ENCODE data around the gene FGD6.

FGD6 gene

GRCh38 chr12:95066091-95066855 is 151.0 kb downstream of the FGD6 start:
- H3K9me3 ChIP-seq (ENCODE audit: low read length), result no peaks in the 10 kb centered on the region
- peaks cover 40% of the 10 kb centered on the region for H3K36me3 ChIP-seq (ENCODE audit: insufficient read depth, low read length)
- H3K27me3 ChIP-seq (ENCODE audit: insufficient read depth, low read length), result no peaks in the 10 kb centered on the region

GRCh38 chr12:95060951-95061350 is 156.3 kb downstream of the FGD6 start:
- Histone ChIP-seq H3K9me3 (ENCODE audit: low read length) (no peaks in the 10 kb centered on the region), H3K4me1 (ENCODE audit: insufficient read depth, low read length) (no peaks in the 10 kb centered on the region), H3K4me3 (ENCODE audit: low read length) (no peak overlapping the region), H3K36me3 (ENCODE audit: insufficient read depth, low read length) (peaks cover 54% of the 10 kb centered on the region), H3K27me3 (ENCODE audit: insufficient read depth, low read length) (no peaks in the 10 kb centered on the region), H2AFZ (ENCODE audit: low read depth, low read length) (no peak overlapping the region)

More at GRCh38 chr12:95066091-95066855, 151.0 kb downstream of the FGD6 start:
- no peaks in the 10 kb centered on the region for H3K4me1 ChIP-seq (ENCODE audit: insufficient read depth, low read length)
- H3K4me3 ChIP-seq (ENCODE audit: low read length), result no peak overlapping the region
- no peak overlapping the region for H2AFZ ChIP-seq (ENCODE audit: low read depth, low read length)

GRCh38 chr12:95059984-95060383 is 157.3 kb downstream of the FGD6 start:
- Histone ChIP-seq H3K36me3 (ENCODE audit: insufficient read depth, low read length) (peaks cover 60% of the 10 kb centered on the region), H3K9me3 (ENCODE audit: low read length) (no peaks in the 10 kb centered on the region), H2AFZ (ENCODE audit: low read depth, low read length) (no peak overlapping the region), H3K4me3 (ENCODE audit: low read length) (no peak overlapping the region), H3K4me1 (ENCODE audit: insufficient read depth, low read length) (peaks cover 1% of the 10 kb centered on the region), H3K27me3 (ENCODE audit: insufficient read depth, low read length) (no peaks in the 10 kb centered on the region)

DNA sequence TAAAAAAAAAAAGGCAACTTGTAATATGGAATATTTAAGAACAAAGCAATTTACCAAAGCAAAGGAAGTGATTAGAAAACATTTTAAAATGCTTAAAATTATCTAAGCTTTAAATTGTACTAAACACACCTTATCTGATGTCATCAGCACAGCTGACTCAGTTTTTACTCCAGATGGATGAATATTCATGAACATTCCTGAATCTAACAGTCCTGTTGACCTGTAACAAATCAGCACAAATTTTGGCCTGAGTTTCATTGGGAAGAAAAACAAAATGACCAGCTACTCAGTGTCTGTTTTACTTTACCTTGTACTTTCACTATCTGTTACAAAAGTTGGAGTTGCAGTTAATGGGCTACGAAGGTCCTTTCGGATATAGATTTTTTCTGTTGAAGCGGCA is 159.8 kb downstream of the FGD6 start:
- H2AFZ ChIP-seq (ENCODE audit: low read depth, low read length), result no peak overlapping the region
- peaks cover 58% of the 10 kb centered on the region for H3K36me3 ChIP-seq (ENCODE audit: insufficient read depth, low read length)

DNA sequence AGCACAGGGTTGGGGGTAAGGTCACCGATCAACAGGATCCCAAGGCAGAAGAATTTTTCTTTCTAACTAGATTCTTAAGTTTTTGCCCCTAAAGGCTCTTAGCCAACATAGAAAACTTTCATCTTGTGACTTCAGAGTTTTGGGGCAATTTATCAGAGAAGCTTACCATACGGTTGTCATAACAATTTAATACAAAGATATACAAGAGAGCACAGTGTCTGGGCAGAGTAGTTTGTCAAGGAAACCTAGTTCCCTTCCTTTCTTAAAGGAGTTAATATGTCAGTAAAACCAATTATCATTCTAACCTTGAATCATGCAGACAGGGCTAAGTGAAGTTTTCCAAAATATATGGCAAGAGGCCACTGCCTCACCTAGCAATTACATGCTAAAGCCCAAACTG is 162.2 kb downstream of the FGD6 start:
- Histone ChIP-seq H3K36me3 (ENCODE audit: insufficient read depth, low read length) (peaks cover 54% of the 10 kb centered on the region), H3K9me3 (ENCODE audit: low read length) (no peaks in the 10 kb centered on the region), H3K4me3 (ENCODE audit: low read length) (no peak overlapping the region), H3K27me3 (ENCODE audit: insufficient read depth, low read length) (no peaks in the 10 kb centered on the region), H2AFZ (ENCODE audit: low read depth, low read length) (no peak overlapping the region), H3K4me1 (ENCODE audit: insufficient read depth, low read length) (peaks cover 2% of the 10 kb centered on the region)

More for the DNA sequence above, 159.8 kb downstream of the FGD6 start:
- Histone ChIP-seq H3K4me1 (ENCODE audit: insufficient read depth, low read length) (peaks cover 2% of the 10 kb centered on the region), H3K4me3 (ENCODE audit: low read length) (no peak overlapping the region), H3K27me3 (ENCODE audit: insufficient read depth, low read length) (no peaks in the 10 kb centered on the region), H3K9me3 (ENCODE audit: low read length) (no peaks in the 10 kb centered on the region)

DNA sequence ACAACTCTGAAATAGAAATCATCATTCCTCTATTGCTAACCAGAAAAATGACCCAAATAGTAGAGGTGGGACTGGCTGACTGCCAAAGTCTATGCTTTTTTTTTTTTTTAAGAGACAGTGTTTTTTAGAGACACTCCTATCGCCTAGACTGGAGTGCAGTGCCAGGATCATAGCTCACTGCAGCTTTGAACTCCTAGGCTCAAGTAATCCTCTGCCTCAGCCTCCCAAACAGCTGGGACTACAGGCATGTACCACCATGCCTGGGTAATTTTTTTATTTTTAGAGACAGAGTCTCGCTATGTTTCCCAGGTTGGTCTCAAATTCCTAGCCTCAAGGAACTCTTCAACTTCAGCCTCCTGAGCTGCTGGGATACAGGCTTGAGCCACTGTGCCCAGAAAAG is 163.1 kb downstream of the FGD6 start:
- no peaks in the 10 kb centered on the region for H3K27me3 ChIP-seq (ENCODE audit: insufficient read depth, low read length)
- no peaks in the 10 kb centered on the region for H3K9me3 ChIP-seq (ENCODE audit: low read length)
- H3K4me3 ChIP-seq (ENCODE audit: low read length), result no peak overlapping the region
- peaks cover 2% of the 10 kb centered on the region for H3K4me1 ChIP-seq (ENCODE audit: insufficient read depth, low read length)
- H2AFZ ChIP-seq (ENCODE audit: low read depth, low read length), result no peak overlapping the region
- peaks cover 54% of the 10 kb centered on the region for H3K36me3 ChIP-seq (ENCODE audit: insufficient read depth, low read length)

GRCh38 chr12:95051241-95051640 is 166.0 kb downstream of the FGD6 start:
- no peak overlapping the region for H2AFZ ChIP-seq (ENCODE audit: low read depth, low read length)
- peaks cover 2% of the 10 kb centered on the region for H3K4me1 ChIP-seq (ENCODE audit: insufficient read depth, low read length)
- H3K9me3 ChIP-seq (ENCODE audit: low read length), result no peaks in the 10 kb centered on the region
- H3K27me3 ChIP-seq (ENCODE audit: insufficient read depth, low read length), result no peaks in the 10 kb centered on the region
- no peak overlapping the region for H3K4me3 ChIP-seq (ENCODE audit: low read length)
- H3K36me3 ChIP-seq (ENCODE audit: insufficient read depth, low read length), result peaks cover 53% of the 10 kb centered on the region

- Histone ChIP-seq H3K4me3 (ENCODE audit: low read length) (no peak overlapping the region), H3K9me3 (ENCODE audit: low read length) (no peaks in the 10 kb centered on the region), H3K36me3 (ENCODE audit: insufficient read depth, low read length) (peaks cover 45% of the 10 kb centered on the region), H3K4me1 (ENCODE audit: insufficient read depth, low read length) (no peaks in the 10 kb centered on the region), H2AFZ (ENCODE audit: low read depth, low read length) (no peak overlapping the region), H3K27me3 (ENCODE audit: insufficient read depth, low read length) (no peaks in the 10 kb centered on the region)
These were observed 179.4 kb downstream of the FGD6 start for GRCh38 chr12:95037906-95038305.

DNA sequence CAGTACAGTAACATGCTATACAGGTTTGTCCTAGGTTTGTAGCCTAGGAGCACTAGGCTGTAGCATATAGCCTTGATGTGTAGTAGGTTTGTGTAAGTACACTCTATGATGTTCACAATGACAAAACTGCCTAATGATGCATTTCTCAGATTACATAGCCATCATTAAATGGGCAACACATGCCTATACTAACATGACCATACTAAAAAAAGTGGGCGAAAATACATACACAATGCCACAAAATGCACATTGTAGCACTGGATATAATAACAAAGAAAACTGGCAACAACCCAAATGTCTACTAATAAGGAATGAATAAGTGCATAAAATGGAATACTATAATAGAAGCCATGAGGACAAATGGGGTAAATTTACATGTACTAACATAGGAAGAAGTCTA is 182.5 kb downstream of the FGD6 start:
- Histone ChIP-seq H3K4me1 (ENCODE audit: insufficient read depth, low read length) (no peaks in the 10 kb centered on the region), H2AFZ (ENCODE audit: low read depth, low read length) (no peak overlapping the region), H3K36me3 (ENCODE audit: insufficient read depth, low read length) (peaks cover 45% of the 10 kb centered on the region)

More for the DNA sequence above, 182.5 kb downstream of the FGD6 start:
- Histone ChIP-seq H3K4me3 (ENCODE audit: low read length) (no peak overlapping the region), H3K27me3 (ENCODE audit: insufficient read depth, low read length) (no peaks in the 10 kb centered on the region), H3K9me3 (ENCODE audit: low read length) (no peaks in the 10 kb centered on the region)
